Measurements from ENCODE around the gene ZNF593OS.

The ZNF593OS gene

DNA sequence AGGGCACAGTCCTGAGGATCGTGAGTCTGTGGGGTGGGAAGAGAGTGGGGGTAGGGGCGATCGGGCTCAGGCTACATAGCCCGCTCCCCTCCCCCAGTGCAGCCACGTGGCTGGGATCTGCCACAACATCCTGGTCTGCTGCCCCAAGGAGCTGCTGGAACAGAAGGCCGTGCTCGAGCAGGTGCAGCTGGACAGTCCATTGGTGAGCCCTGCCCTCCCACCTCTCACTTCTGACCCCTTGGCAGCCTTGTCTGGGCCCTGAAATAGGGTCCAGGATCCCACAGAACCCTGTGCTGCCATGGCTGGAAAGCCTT is 10.7 kb upstream of the ZNF593OS start:
- DNase-seq = no peak

DNA sequence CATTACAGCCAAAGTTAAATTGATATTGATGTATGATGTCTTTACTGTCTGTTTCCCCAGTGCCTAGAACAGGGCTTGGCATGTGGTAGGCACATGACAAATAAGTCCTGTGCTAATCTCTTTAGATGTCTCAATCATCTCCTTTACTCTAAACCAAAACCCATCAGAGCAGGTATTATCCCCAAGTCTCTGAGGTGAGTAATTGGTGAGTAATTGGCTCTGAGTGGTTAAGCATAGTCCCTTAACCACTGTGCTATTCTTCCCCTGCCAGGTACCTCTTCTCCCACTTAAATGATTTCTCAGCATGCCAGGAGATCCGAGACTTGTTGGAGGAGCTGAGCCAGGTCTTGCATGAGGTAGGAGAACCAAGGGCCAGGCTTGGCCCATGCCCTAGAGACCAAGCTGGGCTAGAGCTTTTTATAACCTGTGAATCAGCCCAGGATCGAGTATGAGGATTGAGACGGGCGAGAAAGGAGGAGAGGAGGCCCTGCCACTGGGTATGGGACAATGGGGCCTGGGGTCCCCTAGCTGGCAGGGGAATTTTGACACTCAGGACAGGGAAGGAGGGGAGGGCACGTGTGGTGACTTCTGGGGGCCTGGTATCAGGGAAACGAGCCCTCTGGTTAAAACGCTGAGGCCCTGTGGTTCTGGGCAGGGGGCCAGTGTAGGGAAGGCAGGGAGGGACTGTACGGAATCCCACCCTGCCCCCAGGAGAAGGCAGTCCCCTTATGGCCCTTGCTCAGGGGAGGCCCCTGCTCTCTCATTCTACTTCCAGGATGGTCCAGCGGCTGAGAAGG is 10.2 kb upstream of the ZNF593OS start:
- no peak for DNase-seq

DNA sequence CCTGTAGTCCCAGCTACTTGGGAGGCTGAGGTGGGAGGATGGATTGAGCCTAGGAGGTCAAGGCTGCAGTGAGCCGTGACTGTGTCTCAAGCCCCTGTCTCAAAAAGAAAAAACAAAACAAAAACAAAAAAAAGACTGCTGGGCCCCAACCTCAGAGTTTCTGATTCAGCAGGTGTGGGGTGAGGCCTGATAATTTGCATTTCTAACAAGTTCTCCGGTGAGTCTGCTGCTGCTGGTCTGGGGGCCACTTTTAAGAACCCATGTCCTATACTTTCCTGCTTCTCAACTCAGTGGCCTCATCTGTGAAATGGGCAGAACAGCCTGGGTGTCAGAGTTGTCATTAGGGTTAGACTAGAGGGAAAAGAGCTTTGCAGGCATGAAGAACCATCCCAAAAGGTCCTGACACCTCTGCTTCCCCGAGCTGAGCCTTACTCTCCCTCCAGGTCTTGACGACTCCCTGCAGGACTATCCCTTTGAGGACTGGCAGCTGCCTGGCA is 8.4 kb upstream of the ZNF593OS start:
- DNase-seq = no peak

DNA sequence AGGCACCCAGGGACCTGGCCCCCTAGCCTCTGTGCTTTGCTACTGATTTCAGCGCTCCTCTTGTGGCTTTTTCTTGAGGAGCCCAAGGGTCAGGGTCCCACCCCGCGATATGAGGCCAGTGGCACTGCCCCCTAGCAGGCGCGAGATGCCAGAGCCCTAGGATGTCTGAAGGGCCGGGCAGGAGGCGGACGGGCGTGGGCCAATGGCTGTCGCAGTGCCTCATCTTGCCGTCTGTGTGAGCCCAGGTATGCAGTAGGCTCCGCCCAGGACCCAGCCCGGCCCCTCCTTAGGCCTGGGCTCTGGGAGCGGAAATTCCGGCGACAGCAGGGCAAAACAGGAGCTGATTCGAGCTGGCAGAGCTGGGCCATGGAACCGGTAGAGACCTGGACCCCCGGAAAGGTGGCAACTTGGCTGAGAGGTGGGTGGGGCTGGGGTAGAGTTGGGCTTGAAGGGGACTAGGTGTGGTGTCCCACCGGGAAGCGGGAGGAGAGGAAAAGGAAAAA is 5.6 kb upstream of the ZNF593OS start, which contains the start of gene CNKSR1:
CNKSR1 (plus strand) TSS at position 310 of the 503 bp plus-strand sequence; CDS start at position 367, 57 bp downstream.
- no peak for DNase-seq

DNA sequence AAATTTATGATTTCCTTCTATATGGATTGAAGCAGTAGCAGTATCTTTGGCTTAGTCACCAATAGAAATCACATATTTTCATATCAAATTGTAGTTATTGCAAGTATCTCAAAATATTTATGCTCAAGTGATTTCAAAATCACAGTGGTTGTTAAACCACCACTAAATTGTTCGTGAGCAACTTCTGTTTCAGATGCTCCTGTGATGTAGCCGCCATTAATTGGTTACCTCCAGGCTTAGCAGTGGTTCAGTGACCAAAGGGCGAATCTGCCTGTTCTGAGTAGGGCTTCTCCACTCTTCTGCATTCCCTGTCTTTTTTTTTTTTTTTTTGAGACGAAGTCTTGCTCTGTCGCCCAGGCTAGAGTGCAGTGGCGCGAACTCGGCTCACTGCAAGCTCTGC is 3.7 kb upstream of the ZNF593OS start:
- DNase-seq = no peak

DNA sequence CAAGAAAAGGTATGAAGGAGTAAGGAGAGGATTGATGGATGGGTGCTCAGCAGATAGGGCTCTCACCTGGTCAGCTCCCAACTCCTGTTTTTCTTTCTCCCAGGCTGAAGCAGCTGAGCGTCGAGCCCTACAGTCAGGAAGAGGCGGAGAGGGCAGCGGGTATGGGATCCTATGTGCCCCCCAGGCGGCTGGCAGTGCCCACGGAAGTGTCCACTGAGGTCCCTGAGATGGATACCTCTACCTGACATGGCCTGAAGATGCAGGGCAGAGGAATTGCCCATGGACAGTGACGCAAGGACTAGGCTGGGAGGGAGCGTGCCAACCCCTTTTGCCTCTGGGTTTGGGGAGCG is 1.2 kb downstream of the ZNF593OS start:
- DNase-seq = no peak

DNA sequence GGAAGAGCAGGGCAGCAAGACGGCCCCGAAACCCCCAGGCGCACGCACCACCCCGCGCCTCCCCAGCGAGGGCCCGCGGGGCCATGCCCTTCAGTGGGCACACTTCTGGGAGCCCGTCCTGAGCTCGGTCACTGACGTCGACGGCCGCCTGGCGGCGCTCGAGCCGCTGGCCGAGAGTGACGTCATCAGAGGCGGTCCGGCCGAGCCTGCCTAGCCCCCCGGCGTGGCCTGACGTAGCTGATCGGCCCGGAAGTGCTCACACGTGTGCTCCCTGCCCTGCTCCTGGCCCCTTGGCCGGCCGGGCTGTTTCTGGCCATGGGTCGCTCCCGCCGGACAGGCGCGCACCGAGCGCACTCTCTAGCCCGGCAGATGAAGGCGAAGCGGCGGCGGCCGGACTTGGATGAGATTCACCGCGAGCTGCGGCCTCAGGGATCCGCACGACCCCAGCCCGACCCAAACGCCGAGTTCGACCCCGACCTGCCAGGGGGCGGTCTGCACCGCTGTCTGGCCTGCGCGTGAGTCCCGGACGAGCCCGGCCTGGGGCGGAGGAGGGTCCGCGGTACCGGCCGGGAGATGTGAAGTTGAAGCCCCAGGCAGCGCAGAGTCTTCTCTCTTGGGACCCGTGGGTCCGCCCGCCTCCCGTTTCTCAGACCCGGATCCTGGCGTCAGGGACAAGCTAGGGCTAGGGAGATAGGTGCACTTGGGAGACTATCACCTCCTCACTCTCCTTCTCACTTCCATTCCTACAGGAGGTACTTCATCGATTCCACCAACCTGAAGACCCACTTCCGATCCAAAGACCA is 1.8 kb downstream of the ZNF593OS start, which contains the start of gene ZNF593:
ZNF593 (plus strand) TSS at position 240 of the 803 bp plus-strand sequence; CDS start at position 316, 76 bp downstream.
- DNase-seq = peak; percentile 58 to 62

DNA sequence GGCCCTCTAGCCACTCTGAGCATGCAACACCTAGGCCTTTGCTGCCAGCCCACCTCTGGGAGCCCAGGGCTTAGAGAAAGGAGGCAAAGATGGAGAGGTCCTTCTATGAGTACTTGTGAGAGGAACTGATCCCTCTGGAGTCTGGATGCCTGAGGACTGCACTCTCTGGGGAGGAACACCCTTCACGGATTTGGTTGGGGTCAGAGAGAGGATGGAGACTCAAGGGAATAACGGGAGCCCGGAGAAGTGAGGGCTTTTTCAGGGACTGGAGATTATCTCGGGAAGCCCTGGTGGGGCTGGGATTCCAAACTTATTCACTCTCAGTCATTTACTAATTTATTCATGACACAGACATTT is 2.5 kb downstream of the ZNF593OS start:
- DNase-seq = no peak

DNA sequence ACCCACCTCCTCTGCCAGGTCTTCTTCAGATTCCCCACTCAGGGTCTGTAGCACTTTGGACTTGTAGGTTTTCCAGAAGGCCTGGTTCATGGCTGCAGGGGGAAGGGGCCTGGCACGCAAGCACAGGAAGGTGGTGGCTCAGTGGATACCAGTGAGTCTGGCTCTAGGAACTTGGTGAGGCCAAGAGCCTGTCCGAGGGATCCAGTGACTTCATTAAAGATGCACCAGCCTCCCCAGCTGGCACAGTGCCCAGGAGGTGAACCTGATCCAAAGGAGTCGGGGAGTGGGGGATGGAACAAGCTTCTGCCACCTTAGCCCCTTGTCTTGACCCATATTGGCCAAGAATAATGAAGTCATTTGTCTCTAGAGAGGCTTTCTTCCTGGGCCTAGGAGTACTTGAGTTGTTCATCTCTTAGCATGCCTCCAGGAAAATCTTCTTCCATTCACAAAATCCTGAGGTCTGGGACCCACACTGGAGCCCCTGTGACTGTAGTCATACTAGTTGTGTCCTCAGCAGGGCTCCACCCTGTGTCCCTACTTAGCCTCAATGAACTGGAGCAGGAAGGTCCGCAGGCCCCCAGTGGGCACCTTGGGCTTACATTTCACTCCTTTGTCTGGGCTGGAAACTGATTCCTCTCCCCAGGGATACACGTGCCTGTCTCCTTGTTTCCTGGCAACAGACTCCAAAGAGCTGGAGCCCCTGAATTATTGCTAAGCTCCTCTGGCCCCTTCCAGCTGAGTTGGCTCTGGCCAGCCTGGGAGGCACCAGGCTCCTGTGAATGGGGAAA is 3.0 kb downstream of the ZNF593OS start, which contains the start of gene C1orf232:
C1orf232 (minus strand) TSS at position 554 of the 788 bp plus-strand sequence; CDS start at position 90, 464 bp downstream.
- DNase-seq = no peak

DNA sequence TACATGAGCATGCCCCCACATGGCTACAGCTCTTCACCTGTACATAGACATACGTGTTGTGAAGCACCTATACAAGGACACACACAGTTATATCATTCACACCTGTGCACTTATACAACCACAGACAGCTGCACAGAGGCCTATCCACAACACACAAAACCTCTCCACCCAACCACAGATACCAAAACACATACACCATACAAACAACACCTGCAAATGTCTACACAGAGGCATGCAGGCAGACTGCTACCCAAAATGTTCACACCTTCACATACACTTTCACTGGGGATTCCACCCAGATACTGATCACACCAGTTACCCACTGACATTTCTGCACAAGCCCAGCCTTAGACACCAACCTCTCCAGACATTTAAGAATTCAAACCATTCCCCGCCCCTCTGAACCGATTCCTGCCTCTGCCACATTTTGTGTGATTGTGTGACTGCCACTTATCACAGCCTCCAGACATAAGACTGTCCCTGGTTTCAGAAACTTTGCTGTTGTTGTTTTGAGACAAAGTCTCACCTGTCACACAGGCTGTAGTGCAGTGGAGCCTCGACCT is 4.8 kb downstream of the ZNF593OS start:
- no peak for DNase-seq

DNA sequence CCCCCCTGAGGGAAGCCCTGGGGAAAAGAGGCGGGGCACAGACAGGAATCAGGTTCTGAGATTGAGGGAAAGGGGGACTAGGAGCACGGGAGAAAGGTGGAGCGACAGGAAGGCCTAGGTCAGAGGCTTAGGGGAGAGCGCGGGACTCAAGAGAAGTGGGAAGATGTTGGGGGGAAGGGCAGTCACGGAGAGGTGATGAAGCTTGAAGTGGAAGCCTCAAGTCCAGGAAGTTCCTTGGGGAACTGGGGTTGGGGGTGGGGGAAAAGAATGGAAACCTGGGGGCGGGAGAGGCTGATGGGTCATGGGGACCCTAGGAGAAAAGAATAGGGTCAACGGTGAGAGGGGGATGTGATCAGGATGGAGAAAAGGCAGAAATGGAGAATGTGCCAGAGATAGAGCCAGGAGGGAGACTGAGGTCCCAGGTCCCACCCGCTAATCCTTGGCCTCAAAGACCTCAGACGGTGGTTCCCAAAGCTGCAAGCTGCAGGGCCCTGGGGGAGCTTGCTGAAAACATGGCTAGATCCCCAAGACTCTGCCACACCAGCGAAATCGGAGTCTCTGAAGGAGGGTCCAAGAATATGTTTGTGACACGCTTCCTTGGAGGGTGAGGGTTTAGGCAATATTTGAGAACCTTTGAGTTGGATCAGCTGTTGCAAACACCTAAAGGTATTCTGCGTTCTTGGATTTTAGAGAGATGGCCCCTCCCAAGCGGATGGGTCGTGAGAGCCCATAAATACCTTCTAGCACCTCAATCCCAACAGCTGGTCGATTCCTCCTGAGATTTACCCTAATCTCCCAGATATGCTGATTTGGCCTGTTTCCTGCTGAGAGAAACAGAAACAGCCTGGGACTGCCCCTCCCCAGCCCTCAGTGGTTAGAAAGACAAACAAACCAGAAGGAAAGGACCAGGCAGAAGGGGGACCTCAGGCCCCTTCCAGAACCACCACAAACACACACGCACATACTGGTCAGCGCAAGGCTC is 6.5 kb downstream of the ZNF593OS start:
- DNase-seq = no peak

DNA sequence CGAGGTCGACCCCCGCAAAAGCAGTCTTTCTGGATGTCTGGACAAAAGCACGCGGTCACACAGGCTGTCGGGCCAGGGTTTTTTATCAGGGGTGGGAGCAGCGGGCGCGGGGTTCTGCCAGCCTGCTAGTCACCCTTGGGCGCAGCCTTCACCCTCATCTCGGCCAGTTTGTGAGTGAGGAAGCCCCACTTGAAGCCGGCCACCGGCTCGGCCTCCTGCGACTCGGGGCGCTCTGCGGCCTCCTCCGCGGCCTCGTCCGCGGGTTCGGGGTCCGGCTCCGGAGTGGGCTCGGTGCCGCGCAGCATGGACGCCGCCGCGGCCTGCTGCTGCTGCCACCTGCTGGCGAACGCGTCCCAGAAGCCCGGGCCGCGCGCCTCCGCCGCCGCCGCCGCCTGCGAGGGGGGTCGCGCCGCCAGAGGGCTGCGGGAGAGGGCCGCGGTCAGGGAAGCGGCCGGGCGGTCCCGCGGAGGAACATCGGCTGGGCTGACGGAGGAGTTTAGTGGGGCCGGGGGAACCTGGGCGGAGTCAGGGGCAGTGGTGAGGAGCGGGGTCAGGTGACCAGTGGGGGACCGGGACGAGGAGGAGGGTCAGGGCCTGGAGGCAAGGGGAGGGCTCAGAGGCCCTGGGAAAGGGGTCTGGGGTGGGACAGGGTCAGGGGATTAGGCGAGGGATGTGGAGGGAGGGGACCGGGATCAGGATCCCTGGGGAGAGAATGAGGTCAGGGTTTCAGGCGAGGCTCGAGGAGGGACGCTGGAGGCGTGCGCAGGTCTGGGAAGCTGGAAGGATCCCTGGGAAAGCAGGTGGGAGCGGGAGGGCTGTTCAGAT is 7.4 kb downstream of the ZNF593OS start:
- DNase-seq = no peak

DNA sequence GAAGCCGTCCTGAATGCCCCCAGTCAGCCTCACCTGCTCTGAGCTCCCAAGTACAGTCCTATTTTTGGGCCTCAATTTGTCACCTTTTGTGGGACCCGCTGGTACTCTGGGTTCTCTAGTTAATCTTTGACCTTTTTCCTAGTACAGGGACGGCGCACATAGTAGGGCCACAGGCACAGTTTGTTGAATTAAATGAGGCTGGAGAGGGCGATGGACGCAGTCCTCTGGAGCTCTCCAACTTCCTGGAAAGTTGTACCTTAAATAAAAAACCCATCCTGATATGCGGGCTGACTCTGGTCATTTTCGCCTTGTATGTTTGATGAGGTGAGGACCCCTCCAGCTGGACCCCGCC is 8.0 kb downstream of the ZNF593OS start:
- no peak for DNase-seq

DNA sequence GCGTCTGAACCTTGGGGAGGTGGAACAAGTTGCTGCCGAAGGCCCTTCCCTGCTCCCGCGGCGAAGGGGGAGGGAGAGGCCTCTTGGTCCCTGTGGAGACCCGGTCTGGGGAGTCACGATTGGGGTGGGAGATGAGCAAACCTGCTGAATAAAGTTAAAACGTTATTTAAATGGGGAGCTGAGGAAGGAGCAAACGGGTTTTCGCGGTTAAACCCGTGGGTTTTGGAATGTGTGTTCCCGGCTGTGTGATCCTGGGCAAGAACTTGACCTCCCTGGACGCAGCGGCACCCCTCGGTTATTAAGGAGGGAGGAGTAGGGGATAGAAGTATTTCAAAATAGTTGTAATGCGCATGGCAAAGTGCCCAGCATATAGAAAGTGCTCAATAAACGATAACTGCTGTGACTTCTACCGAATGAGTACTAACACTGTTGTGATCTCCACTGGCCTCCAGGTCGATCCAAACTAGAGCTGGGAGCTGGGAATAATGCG is 9.4 kb downstream of the ZNF593OS start:
- DNase-seq = no peak

DNA sequence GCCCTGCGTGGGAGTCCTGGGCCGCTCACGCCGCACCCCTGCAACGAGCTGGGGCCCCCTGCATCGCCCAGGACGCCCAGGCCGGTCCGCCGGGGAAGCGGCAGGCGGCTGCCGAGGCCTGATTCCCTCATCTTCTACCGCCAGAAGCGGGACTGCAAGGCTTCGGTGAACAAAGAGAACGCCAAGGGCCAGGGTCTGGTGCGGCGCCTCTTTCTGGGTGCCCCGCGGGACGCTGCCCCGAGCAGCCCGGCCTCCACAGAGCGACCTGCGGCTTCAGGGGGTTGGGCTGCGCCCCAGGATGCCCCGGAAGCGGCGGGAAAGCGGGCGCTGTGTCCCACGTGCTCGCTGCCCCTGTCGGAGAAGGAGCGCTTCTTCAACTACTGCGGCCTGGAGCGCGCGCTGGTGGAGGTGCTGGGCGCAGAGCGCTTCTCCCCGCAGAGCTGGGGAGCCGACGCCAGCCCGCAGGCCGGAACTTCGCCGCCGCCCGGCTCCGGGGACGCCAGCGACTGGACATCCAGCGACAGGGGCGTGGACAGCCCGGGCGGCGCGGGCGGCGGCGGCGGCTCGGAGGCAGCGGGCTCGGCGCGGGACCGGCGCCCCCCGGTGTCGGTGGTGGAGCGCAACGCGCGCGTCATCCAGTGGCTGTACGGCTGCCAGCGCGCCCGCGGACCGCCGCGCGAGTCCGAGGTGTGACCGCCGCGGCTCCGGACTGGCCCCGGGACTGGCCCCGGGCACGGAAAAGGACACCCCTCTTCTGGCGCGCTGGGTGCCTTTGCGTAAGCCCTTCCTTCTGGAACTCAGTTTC is 10.0 kb downstream of the ZNF593OS start:
- no peak for DNase-seq

DNA sequence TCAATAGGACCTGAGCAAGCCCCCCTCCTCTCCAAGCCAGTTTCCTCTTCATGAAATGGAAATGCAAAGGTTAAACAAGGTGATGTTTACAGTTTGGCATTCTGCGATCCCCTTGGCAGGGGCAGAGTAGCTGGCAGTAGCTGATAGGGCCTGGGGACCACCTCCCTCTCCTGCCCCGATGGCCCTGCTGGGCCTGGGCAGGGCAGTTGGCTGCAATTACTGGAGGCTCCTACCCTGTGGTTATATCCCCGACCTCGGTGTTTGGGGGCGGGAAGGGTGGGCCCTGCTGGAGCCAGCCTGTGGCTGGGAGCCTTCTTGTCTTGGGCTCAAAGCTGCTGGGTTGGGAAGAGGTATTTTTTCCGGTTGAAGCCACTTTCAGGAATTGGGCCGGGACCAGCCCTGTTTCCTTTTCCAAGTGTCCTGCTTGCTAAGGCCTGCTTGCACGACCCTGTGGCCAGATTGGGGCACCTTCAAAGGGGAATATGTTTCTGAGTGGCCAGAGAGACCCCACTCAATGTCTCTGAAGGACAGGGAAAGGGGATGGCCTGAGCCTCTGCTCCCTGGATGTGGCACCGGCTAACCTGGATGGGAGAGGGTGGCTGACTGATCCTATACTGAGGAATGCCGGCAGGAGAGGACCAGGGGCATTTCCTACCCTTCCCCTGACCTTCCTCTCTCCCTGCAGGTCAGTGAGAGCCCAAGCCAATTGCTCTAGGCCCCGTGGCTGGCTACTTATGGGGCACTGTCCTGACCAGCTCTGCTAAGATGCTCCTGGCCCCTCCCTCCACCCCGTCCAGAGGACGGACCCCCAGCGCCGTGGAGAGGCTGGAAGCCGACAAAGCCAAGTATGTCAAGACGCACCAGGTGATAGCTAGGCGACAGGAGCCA is 10.9 kb downstream of the ZNF593OS start:
- DNase-seq = no peak

DNA sequence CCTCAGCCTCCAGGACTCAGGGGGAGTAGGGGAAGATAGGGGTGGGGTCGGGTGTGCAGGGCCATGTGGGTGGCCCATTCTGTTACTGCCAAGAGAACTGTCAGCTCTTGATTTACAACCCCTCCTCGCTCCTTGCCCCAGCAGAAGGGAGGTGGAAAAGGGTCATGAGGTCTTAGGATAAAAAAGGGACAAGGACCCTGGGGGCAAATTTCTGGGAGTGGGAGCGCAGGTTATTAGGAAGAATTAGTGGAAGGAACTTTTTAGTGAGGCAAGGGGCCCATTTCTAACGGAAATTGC is 11.9 kb downstream of the ZNF593OS start:
- DNase-seq = no peak

DNA sequence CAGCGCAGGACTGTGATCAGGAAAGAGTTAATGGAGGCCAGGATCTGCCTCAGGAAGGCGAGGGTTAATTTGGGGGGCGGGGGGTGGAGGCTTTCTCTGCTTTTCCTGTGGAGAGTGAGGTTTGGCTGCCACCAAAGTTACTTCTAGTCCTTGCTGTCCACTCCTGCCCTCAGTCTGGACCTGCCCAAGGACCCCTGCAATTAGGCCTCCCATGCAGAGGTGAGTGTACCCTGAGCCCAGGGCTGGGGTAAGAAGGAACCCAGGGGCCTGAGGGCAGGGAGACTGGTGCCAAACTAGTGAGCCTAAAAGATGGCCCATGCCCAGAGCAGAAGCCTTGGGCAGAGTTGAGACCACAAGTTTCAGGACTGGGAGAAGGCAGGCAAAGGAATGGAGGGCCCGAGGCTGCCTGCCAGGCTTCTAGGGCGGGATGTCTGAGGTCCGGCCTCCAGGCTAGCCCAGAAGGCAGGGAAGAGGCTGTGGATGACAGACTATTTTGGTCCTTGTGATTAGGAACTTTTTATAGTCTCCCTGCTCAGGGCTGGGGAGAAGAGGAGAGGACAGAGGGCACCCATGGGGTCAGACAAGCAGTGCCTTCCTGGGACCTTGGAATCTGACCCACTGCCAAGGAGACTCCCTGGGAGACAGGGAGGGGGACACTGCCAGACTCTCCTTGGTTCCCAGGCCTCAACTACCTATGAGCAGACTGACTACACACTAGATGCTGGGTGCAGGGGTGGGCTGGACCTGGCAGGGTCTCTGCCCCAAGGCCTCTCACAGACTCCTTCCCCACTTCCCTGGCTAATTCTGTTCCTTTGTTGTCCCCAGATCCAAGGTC is 12.5 kb downstream of the ZNF593OS start, which contains the start of gene FAM110D:
FAM110D (plus strand) TSS at position 172 of the 835 bp plus-strand sequence. CDS start 2,213 bp downstream, outside the sequence.
- DNase-seq = no peak
